Progenitor cell of endocrine pancreas (in vitro differentiated cells): Measurements from ENCODE around the gene ATP12A. TPM values are rescaled to one million over a fixed set of nuclear protein-coding genes. Genes with fewer than 3 reads are reported as not detected.

ENCODE experiments used
- DNase-seq: peaks from one replicate; pipeline ENCODE4 v3.0.0; 2021; ENCODE audit warnings: low spot score; ENCODE audit not compliant: unreplicated experiment
- H3K27ac Mint-ChIP-seq: 2 replicates; pipeline ENCODE4 v1.8.0; 2021; ENCODE audit warnings: mild to moderate bottlenecking, moderate library complexity, mixed read lengths
- H3K27me3 Mint-ChIP-seq: 2 replicates; pipeline ENCODE4 v1.8.0; 2021; ENCODE audit warnings: mixed read lengths
- H3K36me3 Mint-ChIP-seq: 2 replicates; pipeline ENCODE4 v1.8.0; 2022; ENCODE audit warnings: mixed read lengths; ENCODE audit not compliant: insufficient read depth
- H3K4me1 Mint-ChIP-seq: 2 replicates; pipeline ENCODE4 v1.8.0; 2021; ENCODE audit warnings: low read depth, mixed read lengths
- H3K4me3 Mint-ChIP-seq: 2 replicates; pipeline ENCODE4 v1.8.0; 2021; ENCODE audit warnings: low read depth, mild to moderate bottlenecking, moderate library complexity, mixed read lengths
- H3K9me3 Mint-ChIP-seq: 2 replicates; pipeline ENCODE4 v1.8.0; 2021; ENCODE audit warnings: low read depth, mixed read lengths
- total RNA-seq: library from RNA; stranded (reverse); gene quantifications from 2 replicates; pipeline ENCODE4 v1.2.1, GENCODE V29; 2021
- TF ChIP-seq, protein P1 (sequence below): fragments of 200-600 bp; sonication (generic); IDR thresholded peaks from one replicate; pipeline ENCODE4 v1.5.0; 2021; ENCODE audit warnings: antibody characterized with exemption, mild to moderate bottlenecking; ENCODE audit not compliant: unreplicated experiment

ATP12A gene
- total RNA-seq, 1 donor from 2014 or later, result 1.9 TPM

- H3K9me3 Mint-ChIP-seq, result no peaks in the 10 kb centered on the region
- TF ChIP-seq, protein P1, sequence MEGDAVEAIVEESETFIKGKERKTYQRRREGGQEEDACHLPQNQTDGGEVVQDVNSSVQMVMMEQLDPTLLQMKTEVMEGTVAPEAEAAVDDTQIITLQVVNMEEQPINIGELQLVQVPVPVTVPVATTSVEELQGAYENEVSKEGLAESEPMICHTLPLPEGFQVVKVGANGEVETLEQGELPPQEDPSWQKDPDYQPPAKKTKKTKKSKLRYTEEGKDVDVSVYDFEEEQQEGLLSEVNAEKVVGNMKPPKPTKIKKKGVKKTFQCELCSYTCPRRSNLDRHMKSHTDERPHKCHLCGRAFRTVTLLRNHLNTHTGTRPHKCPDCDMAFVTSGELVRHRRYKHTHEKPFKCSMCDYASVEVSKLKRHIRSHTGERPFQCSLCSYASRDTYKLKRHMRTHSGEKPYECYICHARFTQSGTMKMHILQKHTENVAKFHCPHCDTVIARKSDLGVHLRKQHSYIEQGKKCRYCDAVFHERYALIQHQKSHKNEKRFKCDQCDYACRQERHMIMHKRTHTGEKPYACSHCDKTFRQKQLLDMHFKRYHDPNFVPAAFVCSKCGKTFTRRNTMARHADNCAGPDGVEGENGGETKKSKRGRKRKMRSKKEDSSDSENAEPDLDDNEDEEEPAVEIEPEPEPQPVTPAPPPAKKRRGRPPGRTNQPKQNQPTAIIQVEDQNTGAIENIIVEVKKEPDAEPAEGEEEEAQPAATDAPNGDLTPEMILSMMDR, result no peak
- no peak for DNase-seq
- H3K27me3 Mint-ChIP-seq, result peaks cover 59% of the 10 kb centered on the region
- H3K36me3 Mint-ChIP-seq, result no peaks in the 10 kb centered on the region
- no peak overlapping the region for H3K27ac Mint-ChIP-seq
- no peak overlapping the region for H3K4me3 Mint-ChIP-seq
- peaks cover 6% of the 10 kb centered on the region for H3K4me1 Mint-ChIP-seq
These were observed 62.8 kb downstream of the ATP12A start for GRCh38 chr13:24742977-24743376.

DNA sequence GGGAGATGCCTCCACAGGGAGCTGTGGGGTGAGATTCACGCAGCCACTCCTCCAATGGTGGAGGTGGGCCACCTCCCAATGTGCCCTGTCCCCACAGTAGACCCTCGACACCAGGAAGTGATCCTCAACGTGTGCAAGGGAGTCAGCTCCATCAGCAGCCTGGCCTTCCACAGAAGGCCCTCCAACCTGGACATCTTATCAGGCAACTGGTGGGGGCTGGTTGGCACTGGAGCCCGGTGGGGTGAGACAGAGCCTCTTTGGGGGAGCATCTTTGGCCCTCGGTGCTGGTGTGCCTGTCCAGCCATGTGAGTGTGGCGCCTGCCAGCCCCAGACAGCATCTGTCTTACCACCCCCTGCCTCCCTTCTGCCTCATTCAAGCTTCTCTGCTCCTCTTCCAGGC lies 64.0 kb downstream of the ATP12A start:
- Mint-ChIP-seq H3K4me3 (no peak overlapping the region), H3K36me3 (no peaks in the 10 kb centered on the region), H3K9me3 (no peaks in the 10 kb centered on the region), H3K27ac (no peak overlapping the region), H3K27me3 (peaks cover 70% of the 10 kb centered on the region), H3K4me1 (peaks cover 9% of the 10 kb centered on the region)
- TF ChIP-seq, protein P1, result no peak
- DNase-seq, result no peak

- H3K27ac Mint-ChIP-seq, result no peak overlapping the region
- DNase-seq, result no peak
- H3K4me1 Mint-ChIP-seq, result peaks cover 9% of the 10 kb centered on the region
- no peak overlapping the region for H3K4me3 Mint-ChIP-seq
- no peaks in the 10 kb centered on the region for H3K36me3 Mint-ChIP-seq
- H3K27me3 Mint-ChIP-seq, result peaks cover 78% of the 10 kb centered on the region
- TF ChIP-seq, protein P1, result no peak
- no peaks in the 10 kb centered on the region for H3K9me3 Mint-ChIP-seq
These were observed 65.3 kb downstream of the ATP12A start for GRCh38 chr13:24745516-24745860.

DNA sequence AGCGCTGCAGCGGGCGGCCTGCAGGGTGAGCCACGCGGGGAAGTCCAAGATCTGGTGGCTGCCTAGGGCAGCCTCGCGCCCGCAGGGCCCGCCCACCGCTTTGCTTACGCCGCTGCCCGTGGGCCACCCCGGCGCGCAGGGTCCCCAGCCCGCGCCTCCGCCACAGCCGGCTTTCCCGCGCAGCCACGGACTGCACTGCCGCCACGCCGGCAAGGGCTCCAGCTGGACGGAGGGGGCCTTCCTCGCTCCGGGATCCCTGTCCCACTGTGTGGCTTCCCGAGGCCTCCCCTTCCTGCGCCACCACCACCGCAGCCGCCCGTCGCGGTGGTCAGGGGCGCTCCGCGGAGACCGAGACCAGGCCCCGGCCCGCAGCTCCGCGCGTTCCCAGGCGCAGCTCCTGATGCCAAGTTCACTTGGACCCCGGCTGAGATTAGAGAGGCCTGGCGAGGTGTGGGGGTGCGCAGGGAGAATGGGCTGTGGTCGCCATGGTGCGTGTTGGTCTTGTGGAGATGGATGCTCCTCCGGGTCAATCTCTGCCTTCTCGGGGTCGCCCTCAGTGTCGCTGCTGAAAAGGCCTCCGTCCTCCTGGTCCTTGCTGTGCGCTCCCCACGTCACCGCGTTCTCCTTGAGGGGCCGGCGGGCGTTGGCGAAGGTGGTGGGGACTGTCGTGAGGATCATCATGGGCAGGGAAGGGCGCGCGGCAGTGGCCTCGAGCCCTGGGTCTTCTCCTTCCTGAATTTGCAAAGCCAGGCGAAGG lies 65.8 kb downstream of the ATP12A start:
- DNase-seq, result no peak
- H3K27ac Mint-ChIP-seq, result no peak overlapping the region
- peaks cover 14% of the 10 kb centered on the region for H3K4me1 Mint-ChIP-seq
- H3K36me3 Mint-ChIP-seq, result no peaks in the 10 kb centered on the region
- H3K4me3 Mint-ChIP-seq, result peak overlapping the region; percentile 60
- TF ChIP-seq, protein P1, result no peak
- H3K9me3 Mint-ChIP-seq, result no peaks in the 10 kb centered on the region
- peaks cover 84% of the 10 kb centered on the region for H3K27me3 Mint-ChIP-seq

GRCh38 chr13:24746618-24747247 lies 66.5 kb downstream of the ATP12A start:
- TF ChIP-seq, protein P1, result peak; percentile 55

More at GRCh38 chr13:24746618-24747247, 66.5 kb downstream of the ATP12A start:
- Mint-ChIP-seq H3K27me3 (peaks cover 89% of the 10 kb centered on the region), H3K9me3 (no peaks in the 10 kb centered on the region), H3K4me1 (peaks cover 15% of the 10 kb centered on the region), H3K36me3 (no peaks in the 10 kb centered on the region), H3K4me3 (peak overlapping the region; percentile 70), H3K27ac (no peak overlapping the region)
- peak; percentile 53 for DNase-seq
